GM21825 (cell line): ENCODE results near the gene NDUFA6.
"Not testable (repeated sequence)": the region's sequence is repeated elsewhere in the genome, so short reads cannot be mapped to it uniquely, and the experiment has no call there.

Experiments
- ATAC-seq: cut with Tn5 transposase; IDR thresholded peaks from one replicate; pipeline ENCODE4 v1.9.1; 2021; ENCODE audit warnings: mild to moderate bottlenecking, moderate library complexity; ENCODE audit not compliant: unreplicated experiment

The NDUFA6 gene

DNA sequence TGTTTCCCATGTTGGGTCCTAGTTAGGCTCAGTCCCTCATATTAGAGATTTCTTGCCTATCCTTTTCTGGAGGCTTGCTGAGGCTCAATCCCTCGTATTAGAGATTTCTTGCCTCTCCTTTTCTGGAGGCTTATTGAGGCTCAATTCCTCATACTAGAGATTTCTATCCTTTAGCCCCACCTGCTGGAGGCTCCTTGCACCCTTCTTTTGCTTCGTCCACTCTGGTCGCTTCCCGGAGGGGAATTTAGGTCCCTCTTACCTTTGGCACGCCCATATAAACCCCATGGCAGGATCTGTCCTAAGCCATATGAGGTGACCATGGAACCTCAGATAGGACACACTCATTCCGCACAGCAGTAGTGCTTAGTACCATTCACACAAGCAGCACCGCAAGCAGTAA lies 24.1 kb upstream of the NDUFA6 start:
- no peak for ATAC-seq

DNA sequence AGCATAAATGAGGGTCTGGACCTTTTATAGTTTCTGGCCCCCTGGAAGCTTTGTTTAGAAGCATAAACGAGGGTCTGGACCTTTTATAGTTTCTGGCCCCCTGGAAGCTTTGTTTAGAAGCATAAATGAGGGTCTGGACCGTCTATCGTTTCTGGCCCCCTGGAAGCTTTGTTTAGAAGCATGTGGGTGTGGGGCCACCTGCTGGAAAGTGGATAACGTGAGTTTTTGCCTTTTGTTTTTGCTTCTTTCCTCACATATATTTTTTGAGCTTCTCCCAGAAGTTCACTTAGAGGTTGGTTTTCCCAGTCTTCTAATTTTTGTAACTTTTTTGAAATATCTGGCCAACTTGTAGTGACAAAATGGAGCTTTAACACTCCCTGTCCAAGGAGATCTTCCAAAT lies 22.2 kb upstream of the NDUFA6 start:
- ATAC-seq: not testable (repeated sequence)

DNA sequence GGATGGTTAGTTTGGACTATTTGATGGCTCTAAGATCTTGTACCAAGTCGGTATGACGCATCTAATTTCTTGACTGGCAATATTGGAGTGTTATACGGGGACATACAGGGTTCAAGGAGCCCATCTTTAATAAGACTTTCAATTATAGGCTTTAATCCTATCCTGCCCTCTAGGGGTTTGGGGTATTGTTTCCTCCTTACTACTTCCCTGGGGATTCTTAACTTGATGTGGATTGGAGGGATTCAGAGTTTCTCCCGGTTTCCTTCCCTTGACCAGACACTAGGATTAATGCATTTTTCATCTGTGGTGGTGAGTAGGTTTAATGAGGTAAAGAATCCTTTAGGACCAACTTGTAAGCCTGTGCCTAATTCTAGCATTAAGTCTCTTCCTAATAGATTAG lies 21.2 kb upstream of the NDUFA6 start:
- no peak for ATAC-seq

DNA sequence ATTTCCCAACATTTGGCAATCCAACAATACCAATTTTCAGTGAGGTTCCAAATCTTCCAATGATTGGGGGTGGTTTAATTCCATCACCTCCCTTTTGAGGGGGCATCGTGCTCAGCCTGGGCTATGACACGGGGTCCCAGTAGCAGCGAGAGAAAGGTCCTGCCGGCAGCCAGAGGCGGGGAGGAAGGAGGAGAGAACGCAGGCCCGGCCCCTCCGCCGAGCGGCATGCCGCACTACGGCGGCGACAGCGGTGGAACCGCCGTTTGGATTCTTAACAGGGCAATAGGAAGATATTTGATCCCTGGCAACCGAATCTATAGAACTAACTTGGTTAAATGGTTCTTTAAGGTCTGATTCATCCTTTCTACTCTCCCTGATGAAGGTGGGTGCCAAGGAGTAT lies 18.3 kb upstream of the NDUFA6 start:
- no peak for ATAC-seq

GRCh38 chr22:42104332-42104860 lies 13.8 kb upstream of the NDUFA6 start:
- not testable (repeated sequence) for ATAC-seq

GRCh38 chr22:42101199-42101598 lies 10.6 kb upstream of the NDUFA6 start:
- no peak for ATAC-seq

DNA sequence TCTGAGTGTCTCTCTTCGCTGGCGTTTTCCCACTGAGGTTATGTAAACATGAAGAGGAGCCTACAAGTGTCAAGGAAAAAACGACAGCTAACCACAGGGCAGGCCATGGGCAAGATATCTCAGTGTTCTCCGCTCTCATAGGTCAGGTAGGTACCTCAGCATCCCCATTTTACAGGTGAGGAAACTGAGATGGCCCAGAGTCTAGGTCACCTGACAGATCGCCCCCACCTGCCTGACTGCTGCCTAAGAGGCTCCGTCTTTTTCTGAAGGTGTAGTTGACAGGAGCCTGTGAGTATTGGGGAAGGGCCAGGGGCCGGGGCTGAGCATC lies 847 bp upstream of the NDUFA6 start:
- ATAC-seq: no peak

DNA sequence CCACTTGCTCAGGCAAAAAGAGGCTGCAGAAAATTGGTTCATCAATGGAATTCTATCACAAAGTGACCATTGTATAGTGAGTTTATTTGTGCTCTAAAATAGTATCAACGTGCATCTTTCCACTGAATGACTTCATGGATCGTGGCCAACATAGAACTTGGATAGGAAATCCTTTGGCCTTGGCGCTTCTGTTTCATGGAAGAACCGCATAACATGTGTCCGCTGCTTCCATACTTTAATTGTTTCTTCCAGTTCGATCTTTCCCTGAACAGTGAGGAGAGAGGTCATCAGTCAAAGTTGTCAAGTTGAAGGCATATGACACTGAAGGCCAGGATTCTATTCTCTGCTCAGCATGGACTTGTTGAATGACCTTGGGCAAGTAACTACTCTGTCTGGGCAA lies 4.5 kb downstream of the NDUFA6 start:
- no peak for ATAC-seq

DNA sequence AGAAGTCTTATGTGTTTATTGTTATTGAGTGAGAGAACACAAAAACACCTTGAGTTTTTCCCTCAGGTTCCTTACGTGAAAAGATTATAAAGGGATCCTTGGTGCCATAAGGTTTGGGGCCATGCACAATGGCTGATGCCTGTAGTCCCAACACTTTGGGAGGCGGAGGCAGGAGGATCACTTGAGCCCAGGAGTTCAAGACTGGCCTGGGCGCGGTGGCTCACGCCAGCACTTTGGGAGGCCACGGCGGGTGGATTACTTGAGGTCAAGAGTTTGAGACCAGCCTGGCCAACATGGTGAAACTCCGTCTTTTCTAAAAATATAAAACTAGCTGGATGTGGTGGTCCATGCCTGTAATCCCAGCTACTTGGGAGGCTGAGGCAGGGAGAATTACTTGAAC lies 5.7 kb downstream of the NDUFA6 start:
- no peak for ATAC-seq

GRCh38 chr22:42083119-42083518 lies 7.5 kb downstream of the NDUFA6 start:
- no peak for ATAC-seq

- no peak for ATAC-seq
These were observed 10.3 kb downstream of the NDUFA6 start for GRCh38 chr22:42080287-42080686.

- ATAC-seq: peak; percentile 71
These were observed 11.0 kb downstream of the NDUFA6 start, which contains the start of gene SMDT1 for GRCh38 chr22:42079319-42080251. TSS of gene SMDT1 (plus strand) at chr22:42079700. CDS start at chr22:42079769, 69 bp downstream.

DNA sequence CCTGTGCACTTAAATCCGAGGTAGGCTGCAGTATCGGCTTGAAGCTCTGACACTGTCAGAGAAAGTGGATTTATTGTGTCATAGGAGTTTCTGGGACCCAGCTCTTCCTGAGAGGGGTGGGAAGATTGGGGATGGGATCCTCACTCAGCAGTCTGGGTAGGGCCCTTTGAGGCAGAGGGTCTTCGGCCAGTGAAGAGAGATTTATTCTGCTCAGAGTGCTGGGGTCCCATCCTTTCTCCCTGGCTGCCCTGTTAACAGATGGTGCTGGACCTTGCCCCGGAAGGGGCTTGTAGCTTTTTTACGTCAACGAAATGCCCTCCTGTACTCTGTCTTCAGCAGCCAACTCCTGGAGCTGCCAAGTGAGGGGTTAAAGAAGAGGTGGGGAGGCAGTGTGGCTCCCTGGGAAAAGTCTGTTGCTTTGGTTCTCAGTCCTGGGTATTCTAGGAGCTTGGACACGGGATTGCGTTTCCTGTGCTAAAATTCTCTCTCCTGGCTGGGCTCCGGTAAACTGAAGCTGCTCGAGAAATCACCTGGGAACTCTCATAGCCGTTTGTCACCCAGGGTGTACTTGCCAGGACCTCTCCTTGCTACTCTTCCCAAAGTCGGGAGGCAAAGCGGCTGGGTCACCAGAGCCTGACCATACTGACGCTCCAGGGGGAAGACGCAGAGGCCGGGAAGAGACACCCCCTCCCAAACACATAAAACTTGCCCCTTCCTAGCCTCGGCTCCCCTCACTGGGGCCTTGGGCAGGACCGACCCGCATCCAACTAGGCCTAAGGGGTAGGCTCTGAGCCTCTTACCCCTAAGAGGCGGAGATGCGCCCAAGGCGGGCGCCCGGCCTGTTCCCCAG lies 11.9 kb downstream of the NDUFA6 start:
- peak; percentile 4 for ATAC-seq

- ATAC-seq: no peak
These were observed 13.0 kb downstream of the NDUFA6 start for GRCh38 chr22:42077486-42078125.

DNA sequence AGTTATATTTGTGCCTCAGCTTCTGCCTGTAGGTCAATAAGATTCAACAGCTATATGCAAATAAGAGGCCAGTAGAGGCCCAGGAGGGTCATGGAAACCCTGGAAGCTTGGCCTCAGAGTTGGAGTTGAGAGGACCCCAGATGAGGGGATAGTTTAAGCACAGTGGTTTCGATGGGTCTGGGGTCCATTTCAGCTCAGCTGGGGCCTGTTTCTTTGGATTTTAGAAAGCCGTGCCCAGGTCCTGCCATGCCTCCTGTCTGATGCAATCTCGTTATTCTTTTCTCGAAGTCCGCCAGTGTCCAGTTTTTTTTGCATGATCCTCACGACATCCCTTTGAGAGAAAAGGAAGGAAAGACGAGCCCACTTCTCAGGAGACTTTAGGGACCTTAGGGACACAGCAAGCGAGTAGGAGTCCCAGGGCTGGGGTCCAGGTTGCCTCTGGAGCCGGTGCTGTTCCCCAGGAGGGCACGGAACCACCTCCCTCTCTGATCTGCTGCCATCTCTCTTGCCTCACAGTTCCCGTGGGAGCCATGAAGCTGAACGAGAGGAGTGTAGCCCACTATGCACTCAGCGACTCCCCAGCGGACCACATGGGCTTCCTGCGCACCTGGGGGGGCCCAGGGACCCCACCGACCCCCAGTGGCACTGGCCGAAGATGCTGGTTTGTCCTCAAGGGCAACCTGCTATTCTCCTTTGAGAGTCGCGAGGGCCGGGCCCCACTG lies 13.6 kb downstream of the NDUFA6 start:
- ATAC-seq: no peak

- ATAC-seq: no peak
These were observed 15.5 kb downstream of the NDUFA6 start for GRCh38 chr22:42074846-42075676.

DNA sequence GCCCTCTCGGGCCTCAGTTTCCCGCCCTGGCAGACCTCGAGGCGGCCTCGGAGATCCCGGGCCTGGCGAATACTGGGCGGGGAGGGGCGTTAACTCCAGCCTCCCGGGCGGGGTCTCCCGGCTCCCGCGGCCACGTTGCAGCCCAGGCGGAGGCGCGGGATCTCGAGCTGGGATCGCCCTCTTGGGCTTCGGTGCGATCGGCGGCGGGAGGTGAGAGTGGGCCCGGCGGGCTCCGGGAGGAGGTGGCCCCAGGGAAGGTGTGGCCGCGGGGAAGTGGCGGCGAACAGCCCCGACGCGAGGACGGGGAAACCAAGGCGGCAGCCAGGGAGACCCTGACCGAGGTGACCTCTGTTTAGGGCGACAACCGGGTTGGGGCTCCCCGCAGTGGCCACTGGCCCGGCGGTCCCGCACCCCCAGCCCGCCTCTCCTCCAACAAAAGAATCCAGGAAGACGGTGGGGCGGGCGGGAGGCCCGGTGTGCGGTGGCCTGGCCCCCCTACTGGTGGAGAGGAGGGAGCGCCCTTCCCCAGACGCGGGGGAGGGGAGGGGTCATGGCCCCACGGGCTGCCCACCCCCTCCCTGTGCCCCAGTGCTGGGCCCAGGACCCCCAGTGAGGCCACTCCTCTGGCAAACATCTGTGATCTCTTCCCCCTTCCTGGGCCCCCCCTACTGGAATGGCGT lies 16.3 kb downstream of the NDUFA6 start, which contains the start of gene PHETA2:
PHETA2 (plus strand) TSS at position 117 of the 680 bp plus-strand sequence. CDS start 3,046 bp downstream, outside the sequence.
- no peak for ATAC-seq

DNA sequence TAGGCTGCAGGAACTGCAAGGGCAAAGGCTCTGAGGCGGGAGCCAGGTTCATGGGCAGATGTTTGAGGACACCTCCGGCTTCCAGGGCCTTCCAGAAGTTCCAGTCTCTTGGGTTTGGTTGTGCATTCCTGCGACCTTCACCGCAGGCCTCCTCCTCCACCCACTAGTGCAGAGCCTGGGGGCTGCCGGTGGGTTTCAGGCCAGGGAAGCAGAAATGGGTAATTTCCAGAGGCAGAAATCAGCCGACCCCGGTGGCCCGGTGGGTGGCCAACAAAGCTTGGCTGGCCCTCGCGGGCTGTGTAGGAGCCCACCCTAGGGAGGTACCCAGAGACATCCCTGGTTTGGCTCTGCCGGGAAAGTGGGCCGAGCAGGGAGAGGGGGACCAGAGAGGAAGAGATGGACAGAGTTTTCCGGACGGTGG lies 16.9 kb downstream of the NDUFA6 start:
- ATAC-seq: no peak
